ENCODE results near the gene EFCAB14.

DNA sequence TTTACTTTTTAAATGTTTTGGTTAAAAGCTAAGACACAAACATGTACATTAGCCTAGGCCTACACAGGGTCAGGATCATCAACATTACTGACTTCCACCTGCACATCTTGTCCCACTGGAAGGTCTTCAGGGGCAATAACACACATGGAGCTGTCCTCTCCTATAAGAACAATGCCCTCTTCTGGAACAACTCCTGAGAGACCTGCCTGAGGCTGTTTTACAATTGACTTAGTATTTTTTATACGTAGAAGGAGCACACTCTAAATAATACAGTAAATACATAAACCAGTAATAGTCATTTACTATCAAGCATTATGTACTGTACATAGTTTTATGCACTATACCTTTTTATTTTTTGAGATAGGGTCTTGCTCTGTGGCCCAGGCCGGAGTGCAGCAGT, 88.2 kb downstream of the EFCAB14 start:
- TF ChIP-seq, protein P1, sequence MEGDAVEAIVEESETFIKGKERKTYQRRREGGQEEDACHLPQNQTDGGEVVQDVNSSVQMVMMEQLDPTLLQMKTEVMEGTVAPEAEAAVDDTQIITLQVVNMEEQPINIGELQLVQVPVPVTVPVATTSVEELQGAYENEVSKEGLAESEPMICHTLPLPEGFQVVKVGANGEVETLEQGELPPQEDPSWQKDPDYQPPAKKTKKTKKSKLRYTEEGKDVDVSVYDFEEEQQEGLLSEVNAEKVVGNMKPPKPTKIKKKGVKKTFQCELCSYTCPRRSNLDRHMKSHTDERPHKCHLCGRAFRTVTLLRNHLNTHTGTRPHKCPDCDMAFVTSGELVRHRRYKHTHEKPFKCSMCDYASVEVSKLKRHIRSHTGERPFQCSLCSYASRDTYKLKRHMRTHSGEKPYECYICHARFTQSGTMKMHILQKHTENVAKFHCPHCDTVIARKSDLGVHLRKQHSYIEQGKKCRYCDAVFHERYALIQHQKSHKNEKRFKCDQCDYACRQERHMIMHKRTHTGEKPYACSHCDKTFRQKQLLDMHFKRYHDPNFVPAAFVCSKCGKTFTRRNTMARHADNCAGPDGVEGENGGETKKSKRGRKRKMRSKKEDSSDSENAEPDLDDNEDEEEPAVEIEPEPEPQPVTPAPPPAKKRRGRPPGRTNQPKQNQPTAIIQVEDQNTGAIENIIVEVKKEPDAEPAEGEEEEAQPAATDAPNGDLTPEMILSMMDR (IDR thresholded peaks at IDR 0.05 in 4 of 5, conservative IDR thresholded peaks at IDR 0.05 in 1 of 5) = no peak
- TF ChIP-seq POLR2A (IDR thresholded peaks at IDR 0.05) = no peak

All from gastrocnemius medialis (tissue), 4 donors.